Fibroblast of the aortic adventitia (primary cell): ENCODE data around the gene ARHGAP25. TPM values are rescaled to one million over a fixed set of nuclear protein-coding genes. Genes with fewer than 3 reads are reported as not detected.
A peak's percentile ranks its signal among the peaks of the same experiment; 100 is the strongest.

Experiments used
- DNase-seq: peaks from one replicate; pipeline ENCODE4 v3.0.0-alpha.2; 2010; ENCODE audit warnings: low read depth
- H3K4me3 ChIP-seq: 2 replicates; pipeline ENCODE4 v1.5.1; 2011; ENCODE audit warnings: low read depth, mild to moderate bottlenecking, control low read depth, low read length, moderate library complexity
- CTCF ChIP-seq: IDR thresholded peaks from 2 replicates; pipeline ENCODE4 v1.5.1; 2011; ENCODE audit warnings: mild to moderate bottlenecking, low read length, control low read depth, inconsistent platforms; ENCODE audit not compliant: insufficient read depth
- total RNA-seq: library from RNA; depleted of rRNA; stranded (reverse); fragments of >200 nt; gene quantifications from 2 replicates; pipeline ENCODE4 v1.2.3, GENCODE V29; 2012; ENCODE audit warnings: low replicate concordance

The ARHGAP25 gene
- total RNA-seq, 1 donor = 0.36 TPM

DNA sequence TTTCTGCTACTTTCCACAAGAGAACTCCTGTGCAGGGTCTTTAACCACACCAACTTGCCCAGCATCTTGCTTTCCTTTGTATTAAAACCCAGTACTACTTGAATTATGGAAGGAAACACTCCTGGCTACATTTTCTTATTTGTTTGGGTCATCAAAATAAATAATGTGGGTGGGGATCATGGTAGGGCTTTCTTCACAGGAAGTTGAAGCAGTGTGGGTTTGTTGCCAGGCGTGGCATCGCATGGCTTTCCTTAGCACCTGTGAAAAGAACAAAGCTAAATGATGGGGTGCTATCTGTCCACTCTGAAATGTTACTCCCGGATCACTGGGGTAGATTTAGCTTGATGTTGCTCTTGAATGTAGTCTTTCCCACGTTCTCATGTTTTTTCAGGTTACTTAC lies 18.7 kb downstream of the ARHGAP25 start:
- DNase-seq = no peak
- H3K4me3 ChIP-seq = no peak overlapping the region
- TF ChIP-seq CTCF = no peak

GRCh38 chr2:68755071-68755470 lies 20.5 kb downstream of the ARHGAP25 start:
- no peak for TF ChIP-seq CTCF
- peak; percentile 14 for DNase-seq
- no peak overlapping the region for H3K4me3 ChIP-seq

GRCh38 chr2:68756178-68756577 lies 21.6 kb downstream of the ARHGAP25 start:
- TF ChIP-seq CTCF = no peak
- no peak for DNase-seq
- H3K4me3 ChIP-seq = no peak overlapping the region

GRCh38 chr2:68757081-68757480 lies 22.5 kb downstream of the ARHGAP25 start:
- TF ChIP-seq CTCF = no peak
- DNase-seq = no peak
- H3K4me3 ChIP-seq = no peak overlapping the region

DNA sequence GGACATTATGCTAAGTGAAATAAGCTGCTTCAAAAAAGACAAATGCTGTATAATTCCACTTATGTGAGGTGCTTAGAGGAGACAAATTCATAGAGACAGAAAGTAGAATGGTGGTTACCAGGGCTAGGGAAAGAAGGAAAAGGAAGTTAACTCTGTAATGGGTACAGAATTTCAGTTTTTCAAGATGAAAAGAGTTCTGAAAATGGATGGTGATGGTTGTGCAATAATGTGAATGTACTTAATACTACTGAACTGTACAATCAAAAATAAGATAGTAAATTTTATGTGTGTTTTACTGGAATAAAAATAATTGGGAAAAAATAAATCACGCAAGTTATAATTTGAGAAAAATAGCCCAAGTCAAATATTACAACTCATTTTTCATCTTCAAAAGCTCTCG lies 27.5 kb downstream of the ARHGAP25 start:
- H3K4me3 ChIP-seq = no peak overlapping the region
- no peak for TF ChIP-seq CTCF
- no peak for DNase-seq

DNA sequence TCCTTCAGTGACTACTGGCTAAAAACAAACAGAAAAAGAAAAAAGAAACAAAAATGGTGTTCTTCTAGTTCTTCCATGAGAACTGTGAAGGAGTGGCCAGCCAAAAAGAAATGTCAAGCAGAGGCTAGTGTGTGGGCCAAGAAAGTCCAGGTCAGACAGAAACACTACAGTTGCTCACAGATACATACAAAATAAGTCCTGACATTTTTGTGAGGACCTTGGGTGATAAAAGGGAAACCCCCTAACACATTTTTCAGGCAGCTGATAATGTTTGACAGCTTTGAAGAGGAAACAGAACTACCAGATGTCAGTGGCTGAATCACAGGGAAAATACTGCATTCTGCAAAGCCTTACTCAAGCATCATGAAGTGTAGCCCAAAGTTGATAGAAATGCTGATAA lies 28.1 kb downstream of the ARHGAP25 start:
- no peak overlapping the region for H3K4me3 ChIP-seq
- DNase-seq = peak; percentile 47
- no peak for TF ChIP-seq CTCF

GRCh38 chr2:68764041-68764805 lies 29.6 kb downstream of the ARHGAP25 start:
- no peak for TF ChIP-seq CTCF
- no peak for DNase-seq
- no peak overlapping the region for H3K4me3 ChIP-seq
